ENCODE data around the gene ABCA13.
"Not testable (repeated sequence)": the region's sequence is repeated elsewhere in the genome, so short reads cannot be mapped to it uniquely, and the experiment has no call there.

Gene ABCA13

GRCh38 chr7:48177271-48177670 lies 6.0 kb downstream of the ABCA13 start:
- DNase-seq, result no peak

GRCh38 chr7:48179496-48180030 lies 8.3 kb downstream of the ABCA13 start:
- DNase-seq, result no peak

- DNase-seq, result no peak
Measured at GRCh38 chr7:48180981-48181380, 9.7 kb downstream of the ABCA13 start.

- no peak for DNase-seq
Measured at GRCh38 chr7:48182718-48183369, 11.6 kb downstream of the ABCA13 start.

GRCh38 chr7:48183370-48183743 lies 12.1 kb downstream of the ABCA13 start:
- no peak for DNase-seq

- no peak for DNase-seq
Measured at GRCh38 chr7:48183965-48184364, 12.7 kb downstream of the ABCA13 start.

GRCh38 chr7:48188776-48189520 lies 17.7 kb downstream of the ABCA13 start:
- no peak for DNase-seq

GRCh38 chr7:48192996-48193395 lies 21.7 kb downstream of the ABCA13 start:
- no peak for DNase-seq

- DNase-seq, result no peak
Measured at GRCh38 chr7:48193421-48193820, 22.2 kb downstream of the ABCA13 start.

GRCh38 chr7:48200946-48201589 lies 29.8 kb downstream of the ABCA13 start:
- not testable (repeated sequence) for DNase-seq

- DNase-seq, result not testable (repeated sequence)
Measured at GRCh38 chr7:48202916-48203315, 31.7 kb downstream of the ABCA13 start.

GRCh38 chr7:48207155-48207675 lies 36.0 kb downstream of the ABCA13 start:
- no peak for DNase-seq

GRCh38 chr7:48209004-48209600 lies 37.8 kb downstream of the ABCA13 start:
- no peak for DNase-seq

- no peak for DNase-seq
Measured at GRCh38 chr7:48213226-48213625, 42.0 kb downstream of the ABCA13 start.

- DNase-seq, result no peak
Measured at GRCh38 chr7:48217266-48217665, 46.0 kb downstream of the ABCA13 start.

- no peak for DNase-seq
Measured at GRCh38 chr7:48217753-48218152, 46.5 kb downstream of the ABCA13 start.

GRCh38 chr7:48224042-48224441 lies 52.8 kb downstream of the ABCA13 start:
- no peak for DNase-seq

- no peak for DNase-seq
Measured at GRCh38 chr7:48225101-48225500, 53.8 kb downstream of the ABCA13 start.

GRCh38 chr7:48237354-48237753 lies 66.1 kb downstream of the ABCA13 start:
- DNase-seq, result no peak

GRCh38 chr7:48242846-48243245 lies 71.6 kb downstream of the ABCA13 start:
- DNase-seq, result no peak

- DNase-seq, result peak; percentile 14
Measured at GRCh38 chr7:48244864-48245271, 73.6 kb downstream of the ABCA13 start.

GRCh38 chr7:48245751-48246472 lies 74.7 kb downstream of the ABCA13 start:
- no peak for DNase-seq

Data from OCI-M1 (cell line).